ENCODE results near the gene MLLT3.

The MLLT3 gene

GRCh38 chr9:20494035-20494434 is 128.3 kb downstream of the MLLT3 start:
- ATAC-seq = no peak
- TF ChIP-seq ARNTL (CRISPR knock-in tag; IDR thresholded peaks at IDR 0.05; ENCODE audit: borderline replicate concordance, low read depth) (no peak), POU6F1 (CRISPR knock-in tag; IDR thresholded peaks at IDR 0.05; ENCODE audit: borderline replicate concordance, low read depth) (no peak), CREB5 (CRISPR knock-in tag; IDR thresholded peaks at IDR 0.05; ENCODE audit: low read depth) (no peak), BACH2 (CRISPR knock-in tag; IDR thresholded peaks at IDR 0.05; ENCODE audit: borderline replicate concordance) (no peak)

- ATAC-seq = no peak
- no peak for TF ChIP-seq ZC3H10 (CRISPR knock-in tag; IDR thresholded peaks at IDR 0.05)
- TF ChIP-seq CSDC2 (CRISPR knock-in tag; IDR thresholded peaks at IDR 0.05) = no peak
- no peak for TF ChIP-seq CREB5 (CRISPR knock-in tag; IDR thresholded peaks at IDR 0.05; ENCODE audit: low read depth)
- TF ChIP-seq CSRNP3 (CRISPR knock-in tag; IDR thresholded peaks at IDR 0.05) = no peak
Observed at GRCh38 chr9:20492772-20493171, 129.5 kb downstream of the MLLT3 start.

GRCh38 chr9:20491612-20492011 is 130.7 kb downstream of the MLLT3 start:
- ATAC-seq = no peak
- TF ChIP-seq ZNF8 (CRISPR knock-in tag; IDR thresholded peaks at IDR 0.05) = no peak
- TF ChIP-seq CSDC2 (CRISPR knock-in tag; IDR thresholded peaks at IDR 0.05) = no peak
- no peak for TF ChIP-seq SNAI2 (CRISPR knock-in tag; IDR thresholded peaks at IDR 0.05)
- TF ChIP-seq PATZ1 (CRISPR knock-in tag; IDR thresholded peaks at IDR 0.05; ENCODE audit: borderline replicate concordance) = no peak
- TF ChIP-seq TCF4 (CRISPR knock-in tag; IDR thresholded peaks at IDR 0.05; ENCODE audit: borderline replicate concordance) = no peak
- TF ChIP-seq ARNTL (CRISPR knock-in tag; IDR thresholded peaks at IDR 0.05; ENCODE audit: borderline replicate concordance, low read depth) = no peak
- TF ChIP-seq ZFP30 (CRISPR knock-in tag; IDR thresholded peaks at IDR 0.05) = no peak
- no peak for TF ChIP-seq ZC3H10 (CRISPR knock-in tag; IDR thresholded peaks at IDR 0.05)
- TF ChIP-seq ZNF70 (CRISPR knock-in tag; IDR thresholded peaks at IDR 0.05) = no peak
- no peak for TF ChIP-seq ESRRG (CRISPR knock-in tag; IDR thresholded peaks at IDR 0.05)
- TF ChIP-seq BACH2 (CRISPR knock-in tag; IDR thresholded peaks at IDR 0.05; ENCODE audit: borderline replicate concordance) = no peak
- no peak for TF ChIP-seq GLIS3 (CRISPR knock-in tag; IDR thresholded peaks at IDR 0.05)
- TF ChIP-seq CREB5 (CRISPR knock-in tag; IDR thresholded peaks at IDR 0.05; ENCODE audit: low read depth) = no peak
- no peak for TF ChIP-seq ISL1 (CRISPR knock-in tag; IDR thresholded peaks at IDR 0.05)
- no peak for TF ChIP-seq OSR1 (CRISPR knock-in tag; IDR thresholded peaks at IDR 0.05)
- no peak for TF ChIP-seq POU6F1 (CRISPR knock-in tag; IDR thresholded peaks at IDR 0.05; ENCODE audit: borderline replicate concordance, low read depth)

Measured in SK-N-SH treated with all-trans-retinoic acid at 6 μM for 48 hours (cell line).